ENCODE data around the gene LMOD3. TPM values are rescaled to one million over a fixed set of nuclear protein-coding genes. Genes with fewer than 3 reads are reported as not detected.

Gene LMOD3
- not detected in 2 replicates for total RNA-seq

GRCh38 chr3:69122403-69122802, at the start of gene LMOD3:
TSS of gene LMOD3 (minus strand) at chr3:69122595. CDS start at chr3:69122386, 209 bp downstream.
- H3K4me3 ChIP-seq (ENCODE audit: low read depth, low read length), result no peak within 1 kb of the TSS
- no peak for TF ChIP-seq CTCF (IDR thresholded peaks at IDR 0.05; ENCODE audit: insufficient read depth, low read depth, low read length)
- DNase-seq (ENCODE audit: low read depth), result no peak

- H3K4me3 ChIP-seq (ENCODE audit: low read depth, low read length), result no peak overlapping the region
- no peak for DNase-seq (ENCODE audit: low read depth)
- no peak for TF ChIP-seq CTCF (IDR thresholded peaks at IDR 0.05; ENCODE audit: insufficient read depth, low read depth, low read length)
Measured at GRCh38 chr3:69172058-69172457, 49.7 kb upstream of the LMOD3 start.

- no peak overlapping the region for H3K4me3 ChIP-seq (ENCODE audit: low read depth, low read length)
- no peak for TF ChIP-seq CTCF (IDR thresholded peaks at IDR 0.05; ENCODE audit: insufficient read depth, low read depth, low read length)
Measured at GRCh38 chr3:69166446-69166845, 44.1 kb upstream of the LMOD3 start.

GRCh38 chr3:69165744-69166143, 43.3 kb upstream of the LMOD3 start:
- DNase-seq (ENCODE audit: low read depth), result no peak

More at GRCh38 chr3:69166446-69166845, 44.1 kb upstream of the LMOD3 start:
- no peak for DNase-seq (ENCODE audit: low read depth)

GRCh38 chr3:69164296-69164695, 41.9 kb upstream of the LMOD3 start:
- DNase-seq (ENCODE audit: low read depth), result no peak
- TF ChIP-seq CTCF (IDR thresholded peaks at IDR 0.05; ENCODE audit: insufficient read depth, low read depth, low read length), result no peak
- no peak overlapping the region for H3K4me3 ChIP-seq (ENCODE audit: low read depth, low read length)

More at GRCh38 chr3:69165744-69166143, 43.3 kb upstream of the LMOD3 start:
- H3K4me3 ChIP-seq (ENCODE audit: low read depth, low read length), result no peak overlapping the region
- no peak for TF ChIP-seq CTCF (IDR thresholded peaks at IDR 0.05; ENCODE audit: insufficient read depth, low read depth, low read length)

- H3K4me3 ChIP-seq (ENCODE audit: low read depth, low read length), result no peak overlapping the region
- no peak for DNase-seq (ENCODE audit: low read depth)
- no peak for TF ChIP-seq CTCF (IDR thresholded peaks at IDR 0.05; ENCODE audit: insufficient read depth, low read depth, low read length)
Measured at GRCh38 chr3:69162308-69162980, 40.0 kb upstream of the LMOD3 start.

Measured in fibroblast of villous mesenchyme (primary cell).